ENCODE data around the gene CEP250. TPM values are rescaled to one million over a fixed set of nuclear protein-coding genes. Genes with fewer than 3 reads are reported as not detected.

The CEP250 gene
- total RNA-seq, 1 donor from 2014 or later, result 55.4 TPM

- H3K79me2 ChIP-seq (ENCODE audit: low read depth), result no peaks in the 10 kb centered on the region
- H3F3A ChIP-seq (ENCODE audit: low read depth), result no peaks in the 10 kb centered on the region
- H3K27me3 Mint-ChIP-seq (ENCODE audit: insufficient read depth, low read depth), result peaks cover 3% of the 10 kb centered on the region
- no peak for DNase-seq (ENCODE audit: low spot score)
- H3K36me3 Mint-ChIP-seq, result peaks cover 46% of the 10 kb centered on the region
- no peak overlapping the region for H3K27ac Mint-ChIP-seq
- H3K4me2 ChIP-seq, result no peak overlapping the region
- no peaks in the 10 kb centered on the region for H3K36me3 ChIP-seq
- H3K27me3 ChIP-seq, result no peaks in the 10 kb centered on the region
- no peak for TF ChIP-seq EZH2phosphoT487 (IDR thresholded peaks at IDR 0.05)
- no peak for TF ChIP-seq CTCF (IDR thresholded peaks at IDR 0.05)
- TF ChIP-seq EZH2 (IDR thresholded peaks at IDR 0.05), result no peak
- no peaks in the 10 kb centered on the region for H3K9me3 Mint-ChIP-seq
- H3K4me3 Mint-ChIP-seq, result no peak overlapping the region
- H3K4me1 Mint-ChIP-seq, result no peaks in the 10 kb centered on the region
- H4K20me1 ChIP-seq (ENCODE audit: low read depth), result no peaks in the 10 kb centered on the region
- H3K27ac ChIP-seq, result no peak overlapping the region
- H3K4me3 ChIP-seq, result no peak overlapping the region
- no peak overlapping the region for H3K9ac ChIP-seq
- H3K4me1 ChIP-seq, result no peaks in the 10 kb centered on the region
- no peak overlapping the region for H2AFZ ChIP-seq (replicated peaks)
- H3K9me3 ChIP-seq (ENCODE audit: low read depth), result no peaks in the 10 kb centered on the region
Observed at GRCh38 chr20:35503841-35504561, 48.6 kb downstream of the CEP250 start.

- no peaks in the 10 kb centered on the region for H4K20me1 ChIP-seq (ENCODE audit: low read depth)
Observed at GRCh38 chr20:35504751-35505150, 49.4 kb downstream of the CEP250 start.

GRCh38 chr20:35506179-35506578, 50.8 kb downstream of the CEP250 start:
- TF ChIP-seq CTCF (IDR thresholded peaks at IDR 0.05) (no peak), EZH2phosphoT487 (IDR thresholded peaks at IDR 0.05) (no peak), EZH2 (IDR thresholded peaks at IDR 0.05) (no peak)
- no peak overlapping the region for H3K4me3 Mint-ChIP-seq
- no peaks in the 10 kb centered on the region for H3K4me1 Mint-ChIP-seq
- Histone ChIP-seq H3K9me3 (ENCODE audit: low read depth) (no peaks in the 10 kb centered on the region), H3K27ac (no peak overlapping the region), H3K4me3 (no peak overlapping the region), H3K27me3 (no peaks in the 10 kb centered on the region), H2AFZ (replicated peaks) (no peak overlapping the region), H4K20me1 (ENCODE audit: low read depth) (no peaks in the 10 kb centered on the region), H3K79me2 (ENCODE audit: low read depth) (no peaks in the 10 kb centered on the region), H3K9ac (no peak overlapping the region), H3K36me3 (no peaks in the 10 kb centered on the region), H3K4me2 (no peak overlapping the region), H3K4me1 (no peaks in the 10 kb centered on the region), H3F3A (ENCODE audit: low read depth) (no peaks in the 10 kb centered on the region)
- no peaks in the 10 kb centered on the region for H3K27me3 Mint-ChIP-seq (ENCODE audit: insufficient read depth, low read depth)
- H3K36me3 Mint-ChIP-seq, result peaks cover 31% of the 10 kb centered on the region
- H3K27ac Mint-ChIP-seq, result no peak overlapping the region
- no peak for DNase-seq (ENCODE audit: low spot score)
- H3K9me3 Mint-ChIP-seq, result no peaks in the 10 kb centered on the region

More at GRCh38 chr20:35504751-35505150, 49.4 kb downstream of the CEP250 start:
- no peak overlapping the region for H3K27ac Mint-ChIP-seq
- no peaks in the 10 kb centered on the region for H3K9me3 ChIP-seq (ENCODE audit: low read depth)
- no peaks in the 10 kb centered on the region for H3K4me1 Mint-ChIP-seq
- H3K9ac ChIP-seq, result no peak overlapping the region
- H3K4me3 Mint-ChIP-seq, result no peak overlapping the region
- H3K27me3 Mint-ChIP-seq (ENCODE audit: insufficient read depth, low read depth), result peaks cover 3% of the 10 kb centered on the region
- DNase-seq (ENCODE audit: low spot score), result no peak
- H3K4me1 ChIP-seq, result no peaks in the 10 kb centered on the region
- H3K9me3 Mint-ChIP-seq, result no peaks in the 10 kb centered on the region
- no peak for TF ChIP-seq CTCF (IDR thresholded peaks at IDR 0.05)
- TF ChIP-seq EZH2phosphoT487 (IDR thresholded peaks at IDR 0.05), result no peak
- no peak for TF ChIP-seq EZH2 (IDR thresholded peaks at IDR 0.05)
- H3F3A ChIP-seq (ENCODE audit: low read depth), result no peaks in the 10 kb centered on the region
- H3K27ac ChIP-seq, result no peak overlapping the region
- no peaks in the 10 kb centered on the region for H3K27me3 ChIP-seq
- no peaks in the 10 kb centered on the region for H3K79me2 ChIP-seq (ENCODE audit: low read depth)
- H3K36me3 ChIP-seq, result no peaks in the 10 kb centered on the region
- H3K4me2 ChIP-seq, result no peak overlapping the region
- H3K4me3 ChIP-seq, result no peak overlapping the region
- H3K36me3 Mint-ChIP-seq, result peaks cover 41% of the 10 kb centered on the region
- no peak overlapping the region for H2AFZ ChIP-seq (replicated peaks)

Data from neural progenitor cell (in vitro differentiated cells).